Progenitor cell of endocrine pancreas (in vitro differentiated cells): Measurements from ENCODE around the gene ZNF331. TPM values are rescaled to one million over a fixed set of nuclear protein-coding genes. Genes with fewer than 3 reads are reported as not detected.

ENCODE experiments used
- DNase-seq: peaks from one replicate; pipeline ENCODE4 v3.0.0; 2021; ENCODE audit warnings: low spot score; ENCODE audit not compliant: unreplicated experiment
- H3K27ac Mint-ChIP-seq: 2 replicates; pipeline ENCODE4 v1.8.0; 2021; ENCODE audit warnings: mild to moderate bottlenecking, moderate library complexity, mixed read lengths
- H3K27me3 Mint-ChIP-seq: 2 replicates; pipeline ENCODE4 v1.8.0; 2021; ENCODE audit warnings: mixed read lengths
- H3K36me3 Mint-ChIP-seq: 2 replicates; pipeline ENCODE4 v1.8.0; 2022; ENCODE audit warnings: mixed read lengths; ENCODE audit not compliant: insufficient read depth
- H3K4me1 Mint-ChIP-seq: 2 replicates; pipeline ENCODE4 v1.8.0; 2021; ENCODE audit warnings: low read depth, mixed read lengths
- H3K4me3 Mint-ChIP-seq: 2 replicates; pipeline ENCODE4 v1.8.0; 2021; ENCODE audit warnings: low read depth, mild to moderate bottlenecking, moderate library complexity, mixed read lengths
- H3K9me3 Mint-ChIP-seq: 2 replicates; pipeline ENCODE4 v1.8.0; 2021; ENCODE audit warnings: low read depth, mixed read lengths
- total RNA-seq: library from RNA; stranded (reverse); gene quantifications from 2 replicates; pipeline ENCODE4 v1.2.1, GENCODE V29; 2021
- TF ChIP-seq, protein P1 (sequence below): fragments of 200-600 bp; sonication (generic); IDR thresholded peaks from one replicate; pipeline ENCODE4 v1.5.0; 2021; ENCODE audit warnings: antibody characterized with exemption, mild to moderate bottlenecking; ENCODE audit not compliant: unreplicated experiment

ZNF331 gene
- total RNA-seq, 1 donor from 2014 or later = 29.9 TPM

- Mint-ChIP-seq H3K36me3 (peaks cover 6% of the 10 kb centered on the region), H3K27me3 (no peaks in the 10 kb centered on the region), H3K9me3 (peaks cover 6% of the 10 kb centered on the region), H3K27ac (no peak overlapping the region), H3K4me1 (peaks cover 5% of the 10 kb centered on the region), H3K4me3 (no peak overlapping the region)
- TF ChIP-seq, protein P1, sequence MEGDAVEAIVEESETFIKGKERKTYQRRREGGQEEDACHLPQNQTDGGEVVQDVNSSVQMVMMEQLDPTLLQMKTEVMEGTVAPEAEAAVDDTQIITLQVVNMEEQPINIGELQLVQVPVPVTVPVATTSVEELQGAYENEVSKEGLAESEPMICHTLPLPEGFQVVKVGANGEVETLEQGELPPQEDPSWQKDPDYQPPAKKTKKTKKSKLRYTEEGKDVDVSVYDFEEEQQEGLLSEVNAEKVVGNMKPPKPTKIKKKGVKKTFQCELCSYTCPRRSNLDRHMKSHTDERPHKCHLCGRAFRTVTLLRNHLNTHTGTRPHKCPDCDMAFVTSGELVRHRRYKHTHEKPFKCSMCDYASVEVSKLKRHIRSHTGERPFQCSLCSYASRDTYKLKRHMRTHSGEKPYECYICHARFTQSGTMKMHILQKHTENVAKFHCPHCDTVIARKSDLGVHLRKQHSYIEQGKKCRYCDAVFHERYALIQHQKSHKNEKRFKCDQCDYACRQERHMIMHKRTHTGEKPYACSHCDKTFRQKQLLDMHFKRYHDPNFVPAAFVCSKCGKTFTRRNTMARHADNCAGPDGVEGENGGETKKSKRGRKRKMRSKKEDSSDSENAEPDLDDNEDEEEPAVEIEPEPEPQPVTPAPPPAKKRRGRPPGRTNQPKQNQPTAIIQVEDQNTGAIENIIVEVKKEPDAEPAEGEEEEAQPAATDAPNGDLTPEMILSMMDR = no peak
- no peak for DNase-seq
Measured at GRCh38 chr19:53530622-53531021, 7.3 kb upstream of the ZNF331 start.

DNA sequence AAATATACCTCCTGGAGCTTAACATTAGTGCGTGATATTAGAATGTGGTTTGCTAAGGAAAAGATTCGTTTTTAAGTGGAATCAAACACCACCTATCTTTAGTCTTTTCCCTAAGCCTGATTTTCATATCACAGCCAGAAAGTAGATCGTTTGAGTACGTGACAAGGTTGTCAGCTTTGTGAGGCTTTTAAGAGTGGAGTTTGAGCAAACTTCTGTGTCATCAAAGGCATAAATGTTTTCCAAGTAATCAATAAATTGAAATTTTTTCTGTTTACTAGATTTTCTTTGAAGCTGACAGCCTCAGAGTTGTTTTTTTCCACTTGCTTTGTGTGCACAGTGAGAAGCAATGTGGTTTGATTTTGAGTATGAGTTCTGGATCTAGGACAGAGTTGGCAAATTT lies 6.5 kb upstream of the ZNF331 start:
- Mint-ChIP-seq H3K4me1 (peaks cover 5% of the 10 kb centered on the region), H3K27me3 (no peaks in the 10 kb centered on the region), H3K36me3 (no peaks in the 10 kb centered on the region), H3K27ac (no peak overlapping the region), H3K4me3 (no peak overlapping the region), H3K9me3 (no peaks in the 10 kb centered on the region)
- DNase-seq = no peak
- TF ChIP-seq, protein P1 = no peak

GRCh38 chr19:53532362-53532761 lies 5.6 kb upstream of the ZNF331 start:
- H3K4me1 Mint-ChIP-seq = peaks cover 5% of the 10 kb centered on the region
- no peak for DNase-seq
- H3K27me3 Mint-ChIP-seq = no peaks in the 10 kb centered on the region
- TF ChIP-seq, protein P1 = no peak
- no peaks in the 10 kb centered on the region for H3K9me3 Mint-ChIP-seq
- H3K27ac Mint-ChIP-seq = no peak overlapping the region
- no peaks in the 10 kb centered on the region for H3K36me3 Mint-ChIP-seq
- no peak overlapping the region for H3K4me3 Mint-ChIP-seq

DNA sequence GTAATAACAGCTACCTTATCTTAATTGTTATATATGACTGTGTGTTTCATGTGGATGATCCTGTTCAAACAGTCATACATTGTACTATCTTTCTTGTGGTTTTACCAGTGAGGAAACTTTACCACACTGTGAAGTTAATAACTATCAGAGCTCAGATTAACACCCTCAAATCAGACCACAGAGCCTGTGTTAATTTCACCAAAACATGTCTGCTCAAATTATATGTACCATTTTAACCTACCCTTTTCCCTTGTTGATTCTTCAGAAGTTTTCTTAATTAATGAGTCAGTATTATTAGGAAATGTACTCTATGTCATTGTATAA lies 1.8 kb upstream of the ZNF331 start:
- TF ChIP-seq, protein P1 = no peak
- Mint-ChIP-seq H3K9me3 (no peaks in the 10 kb centered on the region), H3K4me3 (peak overlapping the region; percentile 53), H3K27ac (no peak overlapping the region), H3K36me3 (no peaks in the 10 kb centered on the region), H3K27me3 (no peaks in the 10 kb centered on the region), H3K4me1 (peaks cover 11% of the 10 kb centered on the region)
- no peak for DNase-seq

GRCh38 chr19:53537121-53537520 lies 824 bp upstream of the ZNF331 start:
- no peak for DNase-seq
- H3K4me1 Mint-ChIP-seq = peaks cover 7% of the 10 kb centered on the region
- H3K36me3 Mint-ChIP-seq = no peaks in the 10 kb centered on the region
- H3K27me3 Mint-ChIP-seq = no peaks in the 10 kb centered on the region
- TF ChIP-seq, protein P1 = no peak
- H3K9me3 Mint-ChIP-seq = no peaks in the 10 kb centered on the region
- peak overlapping the region; percentile 90 for H3K4me3 Mint-ChIP-seq
- peak overlapping the region; percentile 92 for H3K27ac Mint-ChIP-seq
